Large intestine (tissue), 1 donor: ENCODE measurements around the gene HNF4A. TPM values are rescaled to one million over a fixed set of nuclear protein-coding genes. Genes with fewer than 3 reads are reported as not detected.

Experiments used
- polyA plus RNA-seq: library from polyadenylated mRNA; unstranded; fragments of 120-200 nt; gene quantifications from one replicate; pipeline ENCODE4 v1.2.1, GENCODE V29; 2013

HNF4A gene
- polyA plus RNA-seq, 1 donor: 259 TPM

Other genes with a start within 250 kb of the HNF4A start
- 15.6 TPM for gene JPH2, start 168.5 kb upstream of the HNF4A start, polyA plus RNA-seq
- 43.4 TPM for gene OSER1, start 144.9 kb upstream of the HNF4A start, polyA plus RNA-seq
- 5.4 TPM for gene GDAP1L1, start 108.4 kb upstream of the HNF4A start, polyA plus RNA-seq
- gene FITM2, start 44.5 kb upstream of the HNF4A start, polyA plus RNA-seq: 7.4 TPM
- 0.04 TPM for gene R3HDML, start 18.7 kb upstream of the HNF4A start, polyA plus RNA-seq
- 10.0 TPM for gene TTPAL, start 120.2 kb downstream of the HNF4A start, polyA plus RNA-seq
- gene SERINC3, start 166.4 kb downstream of the HNF4A start, polyA plus RNA-seq: 69.2 TPM
- gene PKIG, start 226.9 kb downstream of the HNF4A start, polyA plus RNA-seq: 46.5 TPM